ENCODE measurements around the gene GALP. TPM values are rescaled to one million over a fixed set of nuclear protein-coding genes. Genes with fewer than 3 reads are reported as not detected.
"Not testable (repeated sequence)": the region's sequence is repeated elsewhere in the genome, so short reads cannot be mapped to it uniquely, and the experiment has no call there.

Gene GALP
- total and polyA plus RNA-seq, 7 experiments from 2014 or later: not detected

- Mint-ChIP-seq H3K4me1 (peaks cover 18 to 39% (median 37%) of the 10 kb centered on the region in 7 donors), H3K9me3 (no peaks in the 10 kb centered on the region), H3K27me3 (peaks cover 0 to 3% (median 0%) of the 10 kb centered on the region in 5 donors), H3K4me3 (no peak overlapping the region), H3K27ac (no peak overlapping the region), H3K36me3 (peaks cover 0 to 23% (median 13%) of the 10 kb centered on the region in 5 donors)
- Histone ChIP-seq H3K27ac (ENCODE audit: low read depth, low read length) (no peak overlapping the region), H3K27me3 (ENCODE audit: control insufficient read depth in 2 of 2, insufficient read depth in 2 of 2, low read length in 2 of 2) (no peaks in the 10 kb centered on the region), H3K4me1 (ENCODE audit: control insufficient read depth in 2 of 2, insufficient read depth in 2 of 2, low read length in 2 of 2) (peaks cover 4 to 13% of the 10 kb centered on the region in 2 donors), H3K36me3 (ENCODE audit: control insufficient read depth in 2 of 3, insufficient read depth in 3 of 3, low read length in 3 of 3) (peaks cover 0 to 37% (median 0%) of the 10 kb centered on the region in 3 experiments), H3K4me3 (ENCODE audit: low read length) (no peak overlapping the region), H3K9me3 (ENCODE audit: control insufficient read depth in 2 of 3, low read length in 3 of 3) (no peaks in the 10 kb centered on the region)
- intact Hi-C loops (cut with micrococcal nuclease): loop anchor here in 1 of 2 donors (10.0 kb wide), 1 partner anchor 891 kb away; the partner anchor contains the start of gene PPP6R1
- ChIA-PET POLR2A (interaction anchor here (0.6 kb wide), 1 partner anchor 49 kb away, joined by 3 read pairs; no protein-coding TSS in a partner anchor), CTCF (interaction anchor here (0.8 to 0.9 kb wide), 2 partner anchors 21 to 463 kb away, joined by 3 read pairs; no protein-coding TSS in a partner anchor)
- DNase-seq (no peak), ATAC-seq (no peak)
Measured at GRCh38 chr19:56145698-56146097, 30.1 kb upstream of the GALP start.

DNA sequence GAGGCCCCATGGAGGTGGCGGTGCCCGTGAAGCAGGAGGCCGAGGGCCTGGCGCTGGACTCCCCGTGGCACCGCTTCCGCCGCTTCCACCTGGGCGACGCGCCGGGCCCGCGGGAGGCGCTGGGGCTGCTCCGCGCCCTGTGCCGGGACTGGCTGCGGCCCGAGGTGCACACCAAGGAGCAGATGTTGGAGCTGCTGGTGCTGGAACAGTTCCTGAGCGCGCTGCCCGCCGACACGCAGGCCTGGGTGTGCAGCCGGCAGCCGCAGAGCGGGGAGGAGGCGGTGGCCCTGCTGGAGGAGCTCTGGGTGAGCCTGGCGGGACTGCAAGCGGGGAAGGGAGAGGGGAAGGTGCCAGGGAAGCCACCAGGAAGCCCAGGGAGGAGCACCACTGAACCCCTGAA, 28.9 kb upstream of the GALP start:
- Mint-ChIP-seq H3K27ac (no peak overlapping the region), H3K4me1 (peaks cover 17 to 37% (median 31%) of the 10 kb centered on the region in 7 donors), H3K9me3 (no peaks in the 10 kb centered on the region), H3K27me3 (no peaks in the 10 kb centered on the region), H3K4me3 (no peak overlapping the region), H3K36me3 (peaks cover 0 to 23% (median 13%) of the 10 kb centered on the region in 5 donors)
- Histone ChIP-seq H3K27me3 (ENCODE audit: control insufficient read depth in 2 of 2, insufficient read depth in 2 of 2, low read length in 2 of 2) (no peaks in the 10 kb centered on the region), H3K9me3 (ENCODE audit: control insufficient read depth in 2 of 3, low read length in 3 of 3) (no peaks in the 10 kb centered on the region), H3K27ac (ENCODE audit: low read depth, low read length) (no peak overlapping the region), H3K4me3 (ENCODE audit: low read length) (no peak overlapping the region), H3K36me3 (ENCODE audit: control insufficient read depth in 2 of 3, insufficient read depth in 3 of 3, low read length in 3 of 3) (peaks cover 0 to 37% (median 0%) of the 10 kb centered on the region in 3 experiments), H3K4me1 (ENCODE audit: control insufficient read depth in 2 of 2, insufficient read depth in 2 of 2, low read length in 2 of 2) (peaks cover 2 to 11% of the 10 kb centered on the region in 2 donors)
- POLR2A ChIA-PET: no interaction called here
- intact Hi-C loops (cut with micrococcal nuclease): loop anchor here in 1 of 2 donors (10.0 kb wide), 1 partner anchor 892 kb away; the partner anchor contains the start of gene PPP6R1
- no peak for DNase-seq
- no peak for ATAC-seq
- CTCF ChIA-PET: no interaction called here

DNA sequence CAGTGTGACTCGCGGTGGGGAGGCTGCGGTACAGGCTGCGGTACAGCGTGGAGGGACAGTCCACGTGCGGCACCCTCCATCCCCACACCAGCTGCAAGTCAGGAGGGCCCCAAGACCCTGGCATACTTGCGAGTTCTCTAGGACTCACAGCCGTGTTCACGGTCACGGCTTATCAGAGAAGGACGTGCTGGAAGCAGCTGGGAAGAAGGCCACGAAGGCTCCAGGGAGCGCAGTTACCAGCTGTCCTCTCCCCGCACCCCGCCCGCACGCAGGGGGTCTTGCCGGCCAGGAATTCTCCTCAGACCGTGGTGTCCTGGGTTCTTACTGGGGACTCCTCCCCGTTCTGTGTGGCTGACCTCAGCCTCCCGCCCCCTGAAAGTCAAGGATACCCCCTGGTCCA, 28.5 kb upstream of the GALP start:
- intact Hi-C loops (cut with micrococcal nuclease): loop anchor here in 1 of 2 donors (10.0 kb wide), 1 partner anchor 893 kb away; the partner anchor contains the start of gene PPP6R1
- CTCF ChIA-PET: no interaction called here
- no peak overlapping the region for H3K4me3 Mint-ChIP-seq

GRCh38 chr19:56148096-56148495, 27.7 kb upstream of the GALP start:
- no peak overlapping the region for H3K27ac Mint-ChIP-seq
- intact Hi-C loops (cut with micrococcal nuclease): loop anchor here in 1 of 2 donors (10.0 kb wide), 1 partner anchor 893 kb away; the partner anchor contains the start of gene PPP6R1
- H3K27me3 Mint-ChIP-seq: no peaks in the 10 kb centered on the region
- Histone ChIP-seq H3K36me3 (ENCODE audit: control insufficient read depth in 2 of 3, insufficient read depth in 3 of 3, low read length in 3 of 3) (peaks cover 0 to 37% (median 0%) of the 10 kb centered on the region in 3 experiments), H3K27me3 (ENCODE audit: control insufficient read depth in 2 of 2, insufficient read depth in 2 of 2, low read length in 2 of 2) (no peaks in the 10 kb centered on the region), H3K27ac (ENCODE audit: low read depth, low read length) (no peak overlapping the region), H3K9me3 (ENCODE audit: control insufficient read depth in 2 of 3, low read length in 3 of 3) (no peaks in the 10 kb centered on the region), H3K4me1 (ENCODE audit: control insufficient read depth in 2 of 2, insufficient read depth in 2 of 2, low read length in 2 of 2) (no peaks in the 10 kb centered on the region), H3K4me3 (ENCODE audit: low read length) (no peak overlapping the region)
- H3K36me3 Mint-ChIP-seq: peaks cover 0 to 26% (median 13%) of the 10 kb centered on the region in 5 donors
- no peaks in the 10 kb centered on the region for H3K9me3 Mint-ChIP-seq
- H3K4me1 Mint-ChIP-seq: peaks cover 14 to 33% (median 28%) of the 10 kb centered on the region in 7 donors
- ChIA-PET CTCF (no interaction called here), POLR2A (no interaction called here)
- DNase-seq (no peak), ATAC-seq (no peak)
- peak overlapping the region in 1 of 10 donors; percentile 41 for H3K4me3 Mint-ChIP-seq

More for the DNA sequence above, 28.5 kb upstream of the GALP start:
- Mint-ChIP-seq H3K27me3 (no peaks in the 10 kb centered on the region), H3K9me3 (no peaks in the 10 kb centered on the region), H3K36me3 (peaks cover 0 to 23% (median 13%) of the 10 kb centered on the region in 5 donors), H3K4me1 (peaks cover 15 to 33% (median 27%) of the 10 kb centered on the region in 7 donors), H3K27ac (no peak overlapping the region)
- no peak for ATAC-seq
- H3K9me3 ChIP-seq (ENCODE audit: control insufficient read depth in 2 of 3, low read length in 3 of 3): no peaks in the 10 kb centered on the region
- no peak for DNase-seq
- H3K27ac ChIP-seq (ENCODE audit: low read depth, low read length): no peak overlapping the region
- H3K27me3 ChIP-seq (ENCODE audit: control insufficient read depth in 2 of 2, insufficient read depth in 2 of 2, low read length in 2 of 2): no peaks in the 10 kb centered on the region
- POLR2A ChIA-PET: no interaction called here
- H3K4me1 ChIP-seq (ENCODE audit: control insufficient read depth in 2 of 2, insufficient read depth in 2 of 2, low read length in 2 of 2): peaks cover 0 to 7% of the 10 kb centered on the region in 2 donors
- peaks cover 0 to 37% (median 0%) of the 10 kb centered on the region in 3 experiments for H3K36me3 ChIP-seq (ENCODE audit: control insufficient read depth in 2 of 3, insufficient read depth in 3 of 3, low read length in 3 of 3)
- no peak overlapping the region for H3K4me3 ChIP-seq (ENCODE audit: low read length)

- intact Hi-C loops (cut with micrococcal nuclease): loop anchor here in 1 of 2 donors (10.0 kb wide), 1 partner anchor 894 kb away; the partner anchor contains the start of gene PPP6R1
- H3K27ac Mint-ChIP-seq; H3K4me3 ChIP-seq (ENCODE audit: low read length); H3K27ac ChIP-seq (ENCODE audit: low read depth, low read length); DNase-seq; ATAC-seq; H3K9me3 ChIP-seq (ENCODE audit: control insufficient read depth in 2 of 3, low read length in 3 of 3); H3K4me3 Mint-ChIP-seq; H3K4me1 ChIP-seq (ENCODE audit: control insufficient read depth in 2 of 2, insufficient read depth in 2 of 2, low read length in 2 of 2); H3K27me3 ChIP-seq (ENCODE audit: control insufficient read depth in 2 of 2, insufficient read depth in 2 of 2, low read length in 2 of 2); POLR2A ChIA-PET; CTCF ChIA-PET; H3K27me3 Mint-ChIP-seq; H3K9me3 Mint-ChIP-seq: not testable (repeated sequence)
- Mint-ChIP-seq H3K36me3 (peaks cover 0 to 31% (median 13%) of the 10 kb centered on the region in 5 donors), H3K4me1 (peaks cover 10 to 33% (median 30%) of the 10 kb centered on the region in 7 donors)
- peaks cover 0 to 42% (median 0%) of the 10 kb centered on the region in 3 experiments for H3K36me3 ChIP-seq (ENCODE audit: control insufficient read depth in 2 of 3, insufficient read depth in 3 of 3, low read length in 3 of 3)
Measured at GRCh38 chr19:56148955-56149655, 26.7 kb upstream of the GALP start.

DNA sequence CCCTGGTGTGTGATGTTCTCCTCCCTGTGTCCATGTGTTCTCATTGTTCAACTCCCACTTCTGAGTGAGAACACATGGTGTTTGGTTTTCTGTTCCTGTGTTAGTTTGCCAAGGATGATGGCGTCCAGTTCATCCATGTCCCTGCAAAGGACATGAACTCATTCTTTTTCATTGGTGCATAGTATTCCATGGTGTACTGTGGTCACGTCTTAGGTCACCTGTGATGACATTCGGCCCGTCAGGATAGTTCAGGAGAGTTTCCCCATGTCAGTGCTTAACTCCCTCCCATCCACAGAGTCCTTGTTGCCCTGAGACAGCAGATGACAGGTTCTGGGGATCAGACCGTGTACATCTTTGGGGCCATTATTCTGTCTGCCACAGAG, 26.2 kb upstream of the GALP start:
- no peak for DNase-seq
- Mint-ChIP-seq H3K4me3 (no peak overlapping the region), H3K4me1 (peaks cover 7 to 28% (median 25%) of the 10 kb centered on the region in 7 donors), H3K36me3 (peaks cover 0 to 31% (median 13%) of the 10 kb centered on the region in 5 donors), H3K27me3 (no peaks in the 10 kb centered on the region), H3K9me3 (no peaks in the 10 kb centered on the region), H3K27ac (no peak overlapping the region)
- ATAC-seq: no peak
- Histone ChIP-seq H3K36me3 (ENCODE audit: control insufficient read depth in 2 of 3, insufficient read depth in 3 of 3, low read length in 3 of 3) (peaks cover 0 to 44% (median 0%) of the 10 kb centered on the region in 3 experiments), H3K27me3 (ENCODE audit: control insufficient read depth in 2 of 2, insufficient read depth in 2 of 2, low read length in 2 of 2) (no peaks in the 10 kb centered on the region), H3K27ac (ENCODE audit: low read depth, low read length) (no peak overlapping the region), H3K4me1 (ENCODE audit: control insufficient read depth in 2 of 2, insufficient read depth in 2 of 2, low read length in 2 of 2) (no peaks in the 10 kb centered on the region), H3K4me3 (ENCODE audit: low read length) (no peak overlapping the region), H3K9me3 (ENCODE audit: control insufficient read depth in 2 of 3, low read length in 3 of 3) (no peaks in the 10 kb centered on the region)
- intact Hi-C loops (cut with micrococcal nuclease): loop anchor here in 1 of 2 donors (10.0 kb wide), 1 partner anchor 895 kb away; the partner anchor contains the start of gene PPP6R1
- ChIA-PET POLR2A (no interaction called here), CTCF (no interaction called here)
